Measurements from ENCODE around the gene STAT1.

- TF ChIP-seq, protein P1, sequence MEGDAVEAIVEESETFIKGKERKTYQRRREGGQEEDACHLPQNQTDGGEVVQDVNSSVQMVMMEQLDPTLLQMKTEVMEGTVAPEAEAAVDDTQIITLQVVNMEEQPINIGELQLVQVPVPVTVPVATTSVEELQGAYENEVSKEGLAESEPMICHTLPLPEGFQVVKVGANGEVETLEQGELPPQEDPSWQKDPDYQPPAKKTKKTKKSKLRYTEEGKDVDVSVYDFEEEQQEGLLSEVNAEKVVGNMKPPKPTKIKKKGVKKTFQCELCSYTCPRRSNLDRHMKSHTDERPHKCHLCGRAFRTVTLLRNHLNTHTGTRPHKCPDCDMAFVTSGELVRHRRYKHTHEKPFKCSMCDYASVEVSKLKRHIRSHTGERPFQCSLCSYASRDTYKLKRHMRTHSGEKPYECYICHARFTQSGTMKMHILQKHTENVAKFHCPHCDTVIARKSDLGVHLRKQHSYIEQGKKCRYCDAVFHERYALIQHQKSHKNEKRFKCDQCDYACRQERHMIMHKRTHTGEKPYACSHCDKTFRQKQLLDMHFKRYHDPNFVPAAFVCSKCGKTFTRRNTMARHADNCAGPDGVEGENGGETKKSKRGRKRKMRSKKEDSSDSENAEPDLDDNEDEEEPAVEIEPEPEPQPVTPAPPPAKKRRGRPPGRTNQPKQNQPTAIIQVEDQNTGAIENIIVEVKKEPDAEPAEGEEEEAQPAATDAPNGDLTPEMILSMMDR (IDR thresholded peaks at IDR 0.05), result no peak
- no peak for TF ChIP-seq POLR2AphosphoS5 (IDR thresholded peaks at IDR 0.05)
Observed at GRCh38 chr2:191006297-191006696, 7.7 kb downstream of the STAT1 start.
